Right lobe of liver (tissue), 6 donors: Measurements from ENCODE around the gene MSMP. TPM values are rescaled to one million over a fixed set of nuclear protein-coding genes. Genes with fewer than 3 reads are reported as not detected.
A peak's percentile ranks its signal among the peaks of the same experiment; 100 is the strongest.

Experiments used
- ATAC-seq, 4 donors: fragments of 200-7000 bp; cut with Tn5 transposase; one replicate each; pipeline ENCODE4 v1.9.1; 2020; ENCODE audit warnings: mild to moderate bottlenecking in 4 of 4, moderate library complexity in 4 of 4
- DNase-seq, 3 donors: peaks; one replicate each; pipeline ENCODE4 v3.0.0-alpha.2; 2020
- H3K27ac ChIP-seq, 3 donors: fragments of 200-600 bp; one replicate each; pipeline ENCODE4 v1.8.0; 2022
- H3K27me3 ChIP-seq, 2 donors: fragments of 200-600 bp; one replicate each; pipeline ENCODE4 v1.8.0; 2022
- H3K36me3 ChIP-seq, 4 donors: fragments of 200-600 bp; sonication (generic) in 1 of 4; one replicate each; pipeline versions ENCODE4 v1.5.1 to v1.8.0; 2017 to 2022; ENCODE audit warnings: control low read depth in 1 of 4
- H3K4me1 ChIP-seq, 4 donors: fragments of 200-600 bp; sonication (generic) in 1 of 4; one replicate each; pipeline versions ENCODE4 v1.5.1 to v1.8.0; 2017 to 2022; ENCODE audit warnings: control low read depth in 1 of 4
- H3K4me3 ChIP-seq, 3 donors: fragments of 200-600 bp; one replicate each; pipeline ENCODE4 v1.8.0; 2022
- H3K9me3 ChIP-seq, 4 donors: fragments of 200-600 bp; sonication (generic) in 1 of 4; one replicate each; pipeline versions ENCODE4 v1.5.1 to v1.8.0; 2017 to 2022; ENCODE audit warnings: control low read depth in 1 of 4
- POLR2A ChIP-seq: fragments of 450-650 bp; IDR thresholded peaks from one replicate; pipeline ENCODE4 v1.6.1; 2017; ENCODE audit warnings: antibody characterized with exemption, mild to moderate bottlenecking
- WGBS: methylation state at CpG from one replicate; pipeline ENCODE4 v1.1.6; 2018; ENCODE audit warnings: low coverage, low lambda C conversion rate; ENCODE audit not compliant: insufficient coverage; ENCODE audit errors: missing lambda C conversion rate; 5-methylcytosine and 5-hydroxymethylcytosine counted together
- intact Hi-C, 2 donors: fragments of 100-400 bp; cut with DNase I; formaldehyde crosslinking; loops; one replicate each; pipeline versions ENCODE4 v1.11.2 to v1.14.1; 2022
- total RNA-seq, 6 experiments: library from RNA; depleted of rRNA in 2 of 6; stranded (reverse); fragments of >200 nt in 2 of 6; fragmentation: NEBNext Ultra II Directional in 3 of 6; extraction: Animal tissue kit (Norgen Biotek cat#: 25700) in 3 of 6; gene quantifications; one replicate each; pipeline versions ENCODE4 v1.1.0 to v1.2.4, GENCODE V29; 2016 to 2023
- TF ChIP-seq, protein P1 (sequence below), 4 donors: fragments of 200-600 bp in 3 of 4; fragments of 450-650 bp in 1 of 4; IDR thresholded peaks; one replicate each; pipeline versions ENCODE4 v1.5.1 to v1.8.0; 2016 to 2022; ENCODE audit warnings: antibody characterized with exemption in 4 of 4, mild to moderate bottlenecking in 2 of 4
- donor health status: DM: no; HTN: yes; CAD: no.
- donor health status: DM: no; HTN: no; CAD: no.
- donor health status: DM: no; HTN: no; CAD: no.
- donor health status: DM: no; HTN: yes; CAD: no.
- donor health status: DM: no; HTN: yes; CAD: no.

MSMP gene
- total RNA-seq, 6 experiments from 2014 or later: not detected

DNA sequence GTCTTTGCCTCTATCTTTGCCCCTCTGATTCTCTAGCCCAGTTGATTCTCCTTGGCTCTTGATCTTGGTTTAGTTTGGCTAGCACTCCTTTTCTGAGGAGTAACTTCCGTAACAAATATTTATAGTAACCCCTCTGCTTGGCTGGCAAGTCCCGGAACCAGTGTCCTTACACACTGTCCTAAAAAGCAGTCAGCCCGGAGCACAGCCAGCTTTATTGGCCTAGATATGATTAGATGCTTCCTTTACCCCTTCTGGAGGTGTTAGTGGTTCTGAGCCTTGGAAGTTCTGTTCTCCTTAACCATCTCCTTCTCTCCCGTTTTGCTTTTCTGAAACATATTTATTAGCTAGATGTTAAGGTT, 17.0 kb upstream of the MSMP start:
- peak overlapping the region; percentile 4 to 18 (median 7) for H3K27ac ChIP-seq
- H3K36me3 ChIP-seq: no peaks in the 10 kb centered on the region
- no peak for DNase-seq
- intact Hi-C loops: no loop called here
- TF ChIP-seq, protein P1, sequence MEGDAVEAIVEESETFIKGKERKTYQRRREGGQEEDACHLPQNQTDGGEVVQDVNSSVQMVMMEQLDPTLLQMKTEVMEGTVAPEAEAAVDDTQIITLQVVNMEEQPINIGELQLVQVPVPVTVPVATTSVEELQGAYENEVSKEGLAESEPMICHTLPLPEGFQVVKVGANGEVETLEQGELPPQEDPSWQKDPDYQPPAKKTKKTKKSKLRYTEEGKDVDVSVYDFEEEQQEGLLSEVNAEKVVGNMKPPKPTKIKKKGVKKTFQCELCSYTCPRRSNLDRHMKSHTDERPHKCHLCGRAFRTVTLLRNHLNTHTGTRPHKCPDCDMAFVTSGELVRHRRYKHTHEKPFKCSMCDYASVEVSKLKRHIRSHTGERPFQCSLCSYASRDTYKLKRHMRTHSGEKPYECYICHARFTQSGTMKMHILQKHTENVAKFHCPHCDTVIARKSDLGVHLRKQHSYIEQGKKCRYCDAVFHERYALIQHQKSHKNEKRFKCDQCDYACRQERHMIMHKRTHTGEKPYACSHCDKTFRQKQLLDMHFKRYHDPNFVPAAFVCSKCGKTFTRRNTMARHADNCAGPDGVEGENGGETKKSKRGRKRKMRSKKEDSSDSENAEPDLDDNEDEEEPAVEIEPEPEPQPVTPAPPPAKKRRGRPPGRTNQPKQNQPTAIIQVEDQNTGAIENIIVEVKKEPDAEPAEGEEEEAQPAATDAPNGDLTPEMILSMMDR (IDR thresholded peaks at IDR 0.05): no peak
- peaks cover 0 to 29% (median 12%) of the 10 kb centered on the region in 4 donors for H3K4me1 ChIP-seq
- peak; percentile 68 to 80 (median 72) for ATAC-seq
- H3K9me3 ChIP-seq: no peaks in the 10 kb centered on the region
- 11% methylated on average over 4 of the region's 4 CpGs for WGBS
- no peaks in the 10 kb centered on the region for H3K27me3 ChIP-seq
- peak overlapping the region in 1 of 3 donors; percentile 9 for H3K4me3 ChIP-seq

DNA sequence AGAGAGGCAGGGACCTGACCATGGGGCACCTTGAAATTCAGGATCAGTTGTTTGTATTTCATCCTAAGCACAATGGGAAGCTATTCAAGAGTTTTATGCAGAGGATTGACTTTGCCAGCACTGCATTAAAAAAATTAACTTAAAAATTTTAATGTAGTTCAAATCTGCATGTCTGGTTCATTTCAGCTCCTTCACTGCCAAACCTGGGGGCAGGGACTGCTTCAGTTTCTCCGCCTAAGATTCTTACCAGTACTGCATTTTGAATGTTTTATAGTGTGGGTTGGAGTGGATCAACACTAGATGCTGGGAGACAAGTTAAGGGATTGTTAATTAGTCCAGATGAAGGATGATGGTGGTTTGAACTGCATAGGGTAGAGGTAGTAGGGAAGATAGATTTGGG, 15.7 kb upstream of the MSMP start:
- intact Hi-C loops: no loop called here
- H3K4me1 ChIP-seq: peaks cover 0 to 20% (median 12%) of the 10 kb centered on the region in 4 donors
- DNase-seq (no peak), ATAC-seq (no peak)
- H3K9me3 ChIP-seq: no peaks in the 10 kb centered on the region
- H3K27me3 ChIP-seq: no peaks in the 10 kb centered on the region
- H3K27ac ChIP-seq: no peak overlapping the region
- no peak overlapping the region for H3K4me3 ChIP-seq
- 92% methylated on average over 1 of the region's 1 CpG for WGBS
- TF ChIP-seq, protein P1 (IDR thresholded peaks at IDR 0.05): no peak
- TF ChIP-seq POLR2A: no peak
- H3K36me3 ChIP-seq: no peaks in the 10 kb centered on the region

DNA sequence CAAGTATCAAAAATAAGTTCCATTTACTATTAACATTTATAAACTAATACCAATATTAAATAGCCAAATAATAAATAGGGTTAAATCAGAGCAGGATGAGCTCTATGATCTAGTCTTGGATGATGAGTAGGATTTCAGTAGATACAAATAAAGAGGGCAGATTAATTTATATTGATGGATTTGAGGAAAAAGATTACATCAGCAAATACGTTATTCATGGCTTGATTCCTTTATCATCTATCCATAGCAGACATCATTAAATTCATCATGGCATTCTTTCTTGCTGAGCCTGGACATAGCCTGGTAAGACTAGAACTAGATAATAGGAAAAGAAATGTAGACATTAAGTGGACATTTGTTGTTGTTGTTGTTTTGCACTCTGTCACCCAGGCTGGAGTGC, 13.4 kb upstream of the MSMP start:
- ATAC-seq: no peak
- Histone ChIP-seq H3K9me3 (no peaks in the 10 kb centered on the region), H3K27ac (no peak overlapping the region), H3K27me3 (no peaks in the 10 kb centered on the region), H3K36me3 (no peaks in the 10 kb centered on the region), H3K4me1 (peaks cover 0 to 18% (median 11%) of the 10 kb centered on the region in 4 donors), H3K4me3 (no peak overlapping the region)
- no peak for DNase-seq
- 88% methylated on average over 1 of the region's 1 CpG for WGBS
- TF ChIP-seq, protein P1 (IDR thresholded peaks at IDR 0.05): no peak
- no peak for TF ChIP-seq POLR2A
- intact Hi-C loops: no loop called here

DNA sequence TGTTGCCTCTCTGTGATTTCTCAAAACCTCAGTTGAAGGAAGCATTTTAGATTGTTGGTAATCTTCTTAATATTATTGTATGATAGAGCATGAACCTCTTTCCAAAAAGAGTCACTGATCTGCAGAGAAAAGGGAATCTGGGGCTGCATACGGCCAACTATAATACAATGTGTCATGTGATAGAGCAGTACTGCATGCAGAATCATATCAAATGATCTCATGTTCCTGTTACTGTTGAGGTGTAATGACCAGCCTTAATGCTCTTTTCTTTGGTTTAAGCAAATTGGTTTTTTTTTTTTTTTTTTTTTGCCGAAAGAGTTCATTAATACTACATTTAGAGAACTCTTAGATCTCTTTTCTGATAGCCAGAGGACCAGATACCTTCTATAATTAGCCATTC, 12.9 kb upstream of the MSMP start:
- no peaks in the 10 kb centered on the region for H3K27me3 ChIP-seq
- TF ChIP-seq POLR2A: no peak
- TF ChIP-seq, protein P1 (IDR thresholded peaks at IDR 0.05): no peak
- intact Hi-C loops: no loop called here

DNA sequence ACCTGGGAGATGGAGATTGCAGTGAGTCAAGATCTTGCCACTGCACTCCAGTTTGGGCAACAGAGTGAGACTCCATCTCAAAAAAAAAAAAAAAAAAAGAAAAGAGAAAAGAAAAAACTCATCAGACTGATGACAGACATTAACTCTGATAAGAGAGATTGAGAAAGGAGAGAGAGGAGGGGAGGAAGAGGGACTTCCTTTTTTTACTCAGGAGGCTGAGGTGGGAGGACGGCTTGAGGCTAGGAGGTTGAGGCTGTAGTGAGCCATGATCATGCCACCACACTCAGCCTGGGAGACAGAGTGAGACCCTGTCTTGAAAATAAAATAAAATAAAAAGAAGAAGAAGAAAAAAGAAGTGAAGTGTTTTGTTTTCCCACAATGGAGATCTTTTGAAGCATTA, 9.7 kb upstream of the MSMP start:
- H3K27me3 ChIP-seq: no peaks in the 10 kb centered on the region
- H3K9me3 ChIP-seq: no peaks in the 10 kb centered on the region
- no peak overlapping the region for H3K27ac ChIP-seq
- TF ChIP-seq, protein P1 (IDR thresholded peaks at IDR 0.05): no peak
- no peak for TF ChIP-seq POLR2A
- no peak for DNase-seq
- no peaks in the 10 kb centered on the region for H3K36me3 ChIP-seq
- intact Hi-C loops: no loop called here
- H3K4me1 ChIP-seq: peaks cover 0 to 4% (median 0%) of the 10 kb centered on the region in 4 donors
- no peak overlapping the region for H3K4me3 ChIP-seq
- 100% methylated on average over 1 of the region's 1 CpG for WGBS
- no peak for ATAC-seq

More for the DNA sequence above, 12.9 kb upstream of the MSMP start:
- no peak for DNase-seq
- no peak for ATAC-seq
- H3K4me1 ChIP-seq: peaks cover 0 to 17% (median 9%) of the 10 kb centered on the region in 4 donors
- H3K4me3 ChIP-seq: no peak overlapping the region
- no peak overlapping the region for H3K27ac ChIP-seq
- WGBS: 100% methylated on average over 2 of the region's 2 CpGs
- no peaks in the 10 kb centered on the region for H3K36me3 ChIP-seq
- no peaks in the 10 kb centered on the region for H3K9me3 ChIP-seq
